ENCODE data around the gene PPY.
"Not testable (repeated sequence)": the region's sequence is repeated elsewhere in the genome, so short reads cannot be mapped to it uniquely, and the experiment has no call there.

The PPY gene

DNA sequence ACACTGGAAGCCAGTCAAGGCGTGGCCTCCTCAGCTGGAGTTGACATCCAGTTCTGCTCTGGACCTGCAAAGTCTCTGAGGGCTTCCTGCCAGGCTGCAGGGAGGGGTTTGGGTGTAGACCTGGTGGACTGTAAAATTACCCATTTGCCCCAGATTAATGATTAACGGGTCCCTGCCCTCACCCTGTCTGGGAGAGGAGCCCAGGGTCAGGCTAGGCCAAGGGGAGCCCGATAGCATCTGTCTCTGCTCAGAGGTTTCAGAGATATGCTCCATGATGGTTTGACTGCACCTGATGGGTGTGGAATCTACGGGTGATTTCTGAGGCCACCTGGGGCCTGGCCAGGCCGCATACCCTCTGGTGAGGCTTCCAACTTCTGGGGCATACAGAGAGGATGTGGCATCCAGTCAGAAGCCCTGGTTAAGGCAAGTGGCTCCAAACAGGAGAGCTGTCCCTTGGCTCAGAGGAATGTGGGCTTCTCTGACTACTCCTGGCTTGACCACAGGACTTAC lies 11.2 kb downstream of the PPY start:
- DNase-seq (ENCODE audit: low read depth), result no peak

DNA sequence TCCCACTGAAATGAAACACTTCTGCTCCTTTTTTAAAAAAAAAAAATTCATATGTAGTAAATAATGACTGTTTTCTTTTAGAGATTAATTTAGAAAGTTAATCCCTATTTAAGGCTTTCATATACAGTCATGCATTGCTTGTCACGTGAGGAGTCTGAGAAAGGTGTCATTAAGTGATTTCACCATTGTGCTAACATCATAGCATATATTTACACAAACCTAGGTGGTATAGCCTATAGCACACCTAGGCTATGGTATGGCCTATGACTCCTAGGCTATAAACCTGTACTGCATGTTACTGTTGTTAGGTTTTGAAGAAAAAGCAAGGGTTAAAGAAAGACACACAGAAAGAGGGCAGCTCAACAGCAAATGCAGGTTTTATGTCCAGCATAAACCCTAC lies 13.7 kb downstream of the PPY start:
- no peak for DNase-seq (ENCODE audit: low read depth)

DNA sequence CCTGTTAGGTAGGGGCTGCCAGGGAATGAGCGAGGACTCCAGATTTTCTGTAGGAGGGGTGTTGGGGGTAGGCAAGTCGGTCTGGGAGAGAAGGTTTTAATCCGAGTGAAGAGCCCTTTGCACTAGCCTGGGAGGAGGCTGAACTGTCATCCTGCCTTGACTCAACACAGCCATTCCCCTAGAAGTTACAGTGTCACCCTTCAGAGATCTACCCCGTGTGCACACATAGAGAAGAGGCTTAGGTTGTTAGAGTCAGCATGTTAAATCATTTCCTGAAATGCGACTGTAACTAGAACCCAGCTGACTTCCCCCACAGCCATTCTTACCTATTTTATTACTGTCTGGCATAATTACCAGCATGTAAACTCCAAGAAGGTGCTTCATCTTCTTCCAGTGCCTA lies 14.3 kb downstream of the PPY start:
- DNase-seq (ENCODE audit: low read depth), result not testable (repeated sequence)

DNA sequence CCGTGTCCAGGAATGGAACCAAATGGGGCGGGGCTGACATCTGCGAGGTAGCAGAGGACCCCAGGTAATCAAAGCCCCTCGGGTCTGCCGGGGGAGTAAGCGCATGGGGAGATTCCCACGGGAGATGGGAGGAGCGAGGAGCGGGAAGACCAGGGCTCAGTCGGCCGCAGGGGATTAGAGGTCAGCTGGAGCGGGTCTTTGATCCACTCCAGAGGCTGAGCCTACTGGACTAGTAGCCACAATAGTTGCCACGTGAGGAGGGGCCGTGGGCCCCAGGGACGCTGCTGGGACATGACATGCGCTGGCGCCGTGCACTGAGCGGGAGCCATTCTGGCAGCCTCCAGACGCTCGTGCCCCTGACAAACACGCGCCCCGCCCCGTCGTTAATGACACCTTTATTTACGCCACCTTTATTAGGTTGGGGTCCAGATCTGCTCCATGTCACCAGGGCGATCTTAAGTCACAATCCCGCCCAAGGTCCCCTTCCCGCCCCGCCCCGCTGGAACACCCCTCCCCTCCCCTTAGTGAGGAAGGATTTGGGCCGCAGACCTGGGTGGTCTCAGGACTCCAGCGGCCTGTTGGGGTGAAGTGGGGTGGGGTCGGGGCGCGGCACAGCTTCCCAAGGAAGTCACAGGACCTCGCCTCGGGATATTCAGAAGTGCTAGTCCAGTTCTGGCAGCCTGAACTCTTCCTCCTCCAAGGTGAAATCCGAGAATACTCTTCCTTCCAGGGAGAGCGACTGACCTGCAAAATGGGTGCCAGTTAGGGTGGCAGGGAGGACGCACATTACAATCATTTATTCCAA lies 15.0 kb downstream of the PPY start:
- no peak for DNase-seq (ENCODE audit: low read depth)

DNA sequence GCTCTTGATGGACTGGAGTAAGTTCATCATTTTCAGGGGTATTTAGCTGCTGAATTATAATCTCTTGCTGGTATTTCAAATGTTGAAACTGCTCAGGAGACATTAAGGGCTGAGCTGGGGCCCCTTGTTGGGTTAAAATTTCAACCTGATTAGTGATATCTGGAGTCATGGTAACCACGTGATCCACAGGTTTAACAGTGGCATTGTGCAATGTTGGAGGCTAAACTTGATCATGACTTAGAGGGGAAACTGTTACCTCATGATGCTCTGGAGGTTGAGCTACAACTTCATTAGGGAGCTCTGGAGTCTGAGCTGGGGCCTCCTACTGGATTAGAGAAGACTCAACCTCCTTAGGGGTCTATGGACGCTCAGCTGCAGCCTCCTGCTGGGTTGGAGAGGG lies 17.7 kb downstream of the PPY start:
- no peak for DNase-seq (ENCODE audit: low read depth)

DNA sequence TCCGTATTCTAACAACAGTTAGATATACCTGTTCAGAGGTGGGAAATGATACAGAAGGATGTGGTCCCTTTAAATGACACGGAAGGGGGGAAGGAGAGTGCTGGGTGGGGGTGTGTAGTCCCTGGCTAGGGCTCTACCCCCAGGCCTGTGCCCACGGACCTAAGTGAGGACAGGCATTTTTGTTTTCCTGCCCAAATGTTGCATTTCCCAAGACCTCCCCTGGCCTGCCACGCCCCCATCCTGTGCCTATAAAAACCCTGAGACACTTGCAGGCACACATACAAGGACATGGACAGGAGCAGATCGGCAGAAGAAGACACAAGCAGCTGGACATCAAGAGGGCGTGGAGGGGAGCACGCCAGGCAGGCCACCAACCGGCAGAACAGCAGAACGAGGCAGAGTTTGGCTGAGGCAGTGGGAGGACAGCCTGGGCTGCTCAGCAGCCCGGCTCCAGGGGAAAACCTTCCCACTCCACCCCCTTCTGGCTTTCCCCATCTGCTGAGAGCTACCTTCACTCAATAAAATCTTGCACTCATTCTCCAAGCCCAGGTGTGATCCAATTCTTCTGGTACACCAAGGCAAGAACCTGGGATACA lies 21.7 kb downstream of the PPY start:
- no peak for DNase-seq (ENCODE audit: low read depth)

DNA sequence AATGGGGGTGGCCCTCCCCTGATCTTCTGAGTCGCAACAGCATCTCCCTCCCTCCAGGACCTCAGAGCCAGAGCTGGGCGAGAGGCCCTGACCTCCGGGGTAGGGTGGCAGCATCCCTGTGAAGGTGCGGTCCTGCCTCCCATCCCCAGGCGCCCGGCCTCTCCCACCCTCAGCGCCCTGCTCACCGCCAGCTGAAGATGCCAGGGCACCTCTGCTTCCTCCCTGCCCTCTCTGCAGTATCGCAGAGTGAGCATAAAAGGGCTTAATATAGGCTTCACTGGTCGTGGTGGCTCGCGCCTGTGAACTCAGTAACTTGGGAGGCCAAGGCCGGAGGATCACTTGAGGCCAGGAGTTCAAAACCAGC lies 24.3 kb downstream of the PPY start:
- no peak for DNase-seq (ENCODE audit: low read depth)

DNA sequence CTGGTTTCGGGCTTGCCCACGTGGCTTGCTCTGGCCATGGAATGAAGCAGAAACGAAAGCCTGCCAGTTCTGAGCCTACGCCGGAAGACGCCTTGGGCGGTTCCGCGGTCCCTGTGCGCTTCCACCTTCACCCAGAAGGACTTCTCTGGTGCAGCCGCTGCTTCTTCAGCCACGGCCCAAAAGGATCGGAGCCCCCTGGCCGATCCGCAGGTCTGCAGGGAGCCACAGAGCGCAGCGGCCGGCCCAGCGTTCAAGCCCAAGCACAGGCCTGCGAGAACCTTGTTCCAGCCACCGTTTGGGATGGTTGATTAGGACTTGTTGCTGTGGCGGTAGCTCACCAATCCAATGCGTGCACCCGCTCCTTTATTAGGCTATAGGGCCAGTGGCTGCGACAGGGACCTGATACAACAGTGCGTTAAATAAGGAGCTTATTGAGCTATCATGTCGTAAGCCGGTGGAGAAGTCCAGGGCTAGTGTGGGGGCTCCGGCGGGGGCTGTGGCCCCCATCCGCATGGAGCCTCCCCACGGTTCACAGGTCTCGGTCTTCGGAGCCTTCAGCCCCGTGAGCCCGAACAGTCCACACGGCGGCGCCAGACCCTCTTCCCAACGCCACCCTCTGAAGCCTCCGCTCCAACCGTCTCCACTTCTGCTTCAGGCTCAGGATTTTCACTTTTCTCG lies 24.8 kb downstream of the PPY start:
- DNase-seq (ENCODE audit: low read depth), result peak; percentile 49

DNA sequence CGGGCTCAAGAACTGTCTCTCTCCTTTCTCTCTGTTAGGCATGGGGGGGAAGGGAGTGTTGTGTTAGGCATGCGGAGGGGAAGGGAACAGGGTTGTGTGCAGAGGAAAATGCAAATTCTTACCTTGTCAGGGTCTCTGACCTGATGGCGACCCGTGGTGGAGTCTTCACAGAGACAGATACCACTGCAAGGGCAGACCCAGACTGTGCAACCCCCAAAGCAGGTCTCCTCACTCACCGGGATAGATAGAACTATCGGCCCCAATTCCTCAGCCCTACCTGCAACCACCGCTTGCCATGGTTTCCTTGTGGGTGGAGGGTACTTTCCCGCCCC lies 25.3 kb downstream of the PPY start:
- no peak for DNase-seq (ENCODE audit: low read depth)

DNA sequence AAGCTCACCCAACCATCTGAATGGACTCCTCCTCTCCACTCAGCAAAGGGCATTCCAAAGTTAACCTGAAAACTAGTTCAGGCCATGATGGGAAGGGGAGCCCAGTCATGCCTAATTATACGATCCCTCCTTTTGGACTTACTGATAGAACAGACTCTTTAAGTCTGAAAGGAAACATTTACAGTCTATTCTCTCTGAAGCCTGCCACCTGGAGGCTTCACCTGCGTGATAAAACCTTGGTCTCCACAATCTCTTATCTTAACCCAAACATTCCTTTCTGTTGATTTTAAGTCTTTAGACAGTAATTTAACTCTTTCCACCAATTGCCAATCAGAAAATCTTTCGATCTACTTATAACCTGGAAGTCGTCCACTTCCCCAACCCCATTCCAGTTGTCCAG lies 25.9 kb downstream of the PPY start:
- no peak for DNase-seq (ENCODE audit: low read depth)

DNA sequence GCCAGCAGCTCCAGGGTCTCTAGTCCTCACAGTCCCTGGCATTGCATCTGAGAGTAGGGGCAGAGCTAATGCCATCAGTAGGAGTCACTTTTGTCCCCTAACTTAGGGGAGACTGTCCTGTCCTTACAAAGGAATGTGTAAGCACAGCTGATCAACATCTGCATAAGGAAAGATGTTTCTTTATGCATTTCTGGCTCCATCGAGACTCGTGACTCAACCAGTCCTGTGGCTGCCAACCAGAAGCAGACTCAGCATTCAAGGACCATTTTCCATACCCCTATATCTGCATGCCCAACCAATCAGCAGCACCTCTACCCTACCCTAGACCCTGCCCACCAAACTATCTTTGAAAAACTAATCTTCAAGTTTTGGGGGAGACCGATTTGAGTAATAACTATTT lies 26.7 kb downstream of the PPY start:
- DNase-seq (ENCODE audit: low read depth), result no peak

DNA sequence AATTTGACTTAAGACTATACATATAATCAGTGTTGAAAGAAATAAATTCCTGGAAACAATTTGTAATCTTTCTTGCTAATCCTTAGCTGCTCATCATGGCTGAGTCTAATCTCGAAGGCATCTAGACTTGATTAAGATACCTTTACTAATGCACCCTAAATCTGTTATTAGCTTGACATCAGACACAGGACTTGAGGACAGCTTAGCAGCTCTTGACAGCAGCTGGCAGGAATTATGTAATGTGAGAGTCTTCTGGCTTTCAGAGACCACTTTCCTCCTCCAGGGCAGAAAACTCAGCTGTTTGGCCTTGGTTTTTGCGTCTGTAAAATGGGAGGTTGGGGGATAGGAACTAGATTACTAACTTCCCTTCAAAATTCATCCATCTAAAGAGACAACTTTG lies 27.8 kb downstream of the PPY start:
- no peak for DNase-seq (ENCODE audit: low read depth)

DNA sequence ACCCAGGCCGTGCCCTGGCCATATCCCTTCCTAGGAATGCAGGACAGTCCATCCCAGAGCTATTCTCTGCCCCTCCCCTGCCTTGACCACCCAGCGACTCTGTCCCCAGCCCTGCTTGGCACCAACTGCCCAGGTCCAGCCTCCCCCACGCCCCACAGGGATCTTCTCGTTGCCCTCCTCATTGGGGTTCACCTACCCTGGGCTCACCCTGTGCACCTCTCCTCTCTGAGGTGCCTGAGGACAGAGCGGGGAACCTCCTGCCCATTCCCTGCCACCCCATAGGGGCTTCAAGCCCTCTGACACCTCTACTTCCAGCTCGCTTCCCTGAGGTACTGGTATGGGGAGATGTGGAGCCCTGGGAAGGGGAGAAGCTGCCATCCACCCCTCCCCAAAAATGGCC lies 28.7 kb downstream of the PPY start:
- no peak for DNase-seq (ENCODE audit: low read depth)

DNA sequence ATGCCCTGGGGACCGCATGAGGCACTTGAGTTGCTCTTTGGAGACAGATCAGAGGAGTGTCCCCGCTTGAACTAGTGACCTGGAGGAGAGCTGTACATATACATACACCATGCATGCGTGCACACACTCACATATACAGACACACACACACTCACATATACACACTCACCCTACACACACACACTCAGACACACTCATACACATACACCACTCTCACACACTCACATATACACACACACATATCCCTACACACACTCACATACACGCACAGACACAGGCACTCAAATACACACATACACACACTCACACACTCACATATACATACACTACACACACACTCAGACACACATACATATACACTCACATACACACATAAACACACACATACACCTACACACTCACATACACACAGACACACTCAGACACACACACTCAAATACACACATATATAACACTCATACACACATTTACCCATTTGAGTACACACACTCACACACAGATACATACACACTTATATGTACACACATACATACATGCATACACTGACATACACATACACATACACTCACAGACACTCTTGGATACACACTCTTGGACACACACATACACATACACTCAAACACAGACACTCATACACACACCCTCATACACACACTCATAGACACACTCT lies 29.5 kb downstream of the PPY start:
- DNase-seq (ENCODE audit: low read depth), result no peak

DNA sequence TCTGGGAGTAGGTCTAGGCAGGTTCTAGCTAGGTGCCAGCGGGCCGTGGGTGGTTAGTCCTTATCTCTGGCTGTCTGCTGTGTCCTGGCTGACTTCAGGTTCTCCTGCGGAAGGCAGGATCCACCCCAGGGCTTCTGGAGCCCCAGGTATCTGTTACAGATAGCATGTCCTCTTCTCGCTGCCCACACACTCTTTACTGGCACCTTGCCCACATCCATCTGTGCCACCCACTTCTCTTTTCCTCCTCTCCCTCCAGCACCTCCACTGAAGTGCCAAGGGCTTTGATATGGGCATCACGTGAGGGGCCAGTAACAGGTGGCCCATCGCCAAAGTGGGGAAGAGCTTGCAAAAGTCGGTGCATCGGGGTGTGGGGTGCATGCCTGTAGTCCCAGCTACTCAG lies 30.4 kb downstream of the PPY start:
- DNase-seq (ENCODE audit: low read depth), result no peak

DNA sequence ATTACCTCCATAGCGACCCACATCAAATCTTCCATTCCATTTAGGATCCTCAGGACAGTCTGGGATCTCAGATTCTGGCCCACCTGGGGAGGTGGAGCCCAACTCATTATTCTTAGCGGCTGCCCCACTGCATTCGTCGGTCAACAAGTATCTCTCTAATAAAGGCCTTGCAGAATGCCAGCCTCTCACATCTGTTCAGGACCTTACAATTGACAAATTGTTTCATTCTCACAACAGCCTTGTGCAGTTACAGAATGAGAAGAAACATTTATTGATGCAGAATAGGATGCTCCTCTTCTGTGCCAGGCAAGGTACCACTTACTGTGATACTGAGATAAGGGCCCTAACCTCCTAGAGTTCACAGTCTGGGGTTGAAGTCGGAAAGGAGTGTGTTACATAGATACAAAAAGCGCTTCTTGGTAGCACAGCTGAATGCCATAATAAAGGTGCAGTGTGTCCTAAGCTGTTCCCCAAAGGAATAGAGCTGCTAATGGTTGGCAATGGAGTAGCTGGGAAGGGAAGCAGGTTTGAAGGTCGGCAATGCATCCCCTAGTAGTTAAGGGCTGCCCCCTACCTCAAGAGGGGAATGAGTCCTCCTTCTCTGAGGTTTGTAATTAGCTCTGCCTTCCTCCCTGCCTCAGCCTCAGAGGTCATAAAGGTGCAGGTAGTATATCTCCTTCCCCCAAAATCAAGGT lies 32.6 kb downstream of the PPY start:
- DNase-seq (ENCODE audit: low read depth), result no peak

DNA sequence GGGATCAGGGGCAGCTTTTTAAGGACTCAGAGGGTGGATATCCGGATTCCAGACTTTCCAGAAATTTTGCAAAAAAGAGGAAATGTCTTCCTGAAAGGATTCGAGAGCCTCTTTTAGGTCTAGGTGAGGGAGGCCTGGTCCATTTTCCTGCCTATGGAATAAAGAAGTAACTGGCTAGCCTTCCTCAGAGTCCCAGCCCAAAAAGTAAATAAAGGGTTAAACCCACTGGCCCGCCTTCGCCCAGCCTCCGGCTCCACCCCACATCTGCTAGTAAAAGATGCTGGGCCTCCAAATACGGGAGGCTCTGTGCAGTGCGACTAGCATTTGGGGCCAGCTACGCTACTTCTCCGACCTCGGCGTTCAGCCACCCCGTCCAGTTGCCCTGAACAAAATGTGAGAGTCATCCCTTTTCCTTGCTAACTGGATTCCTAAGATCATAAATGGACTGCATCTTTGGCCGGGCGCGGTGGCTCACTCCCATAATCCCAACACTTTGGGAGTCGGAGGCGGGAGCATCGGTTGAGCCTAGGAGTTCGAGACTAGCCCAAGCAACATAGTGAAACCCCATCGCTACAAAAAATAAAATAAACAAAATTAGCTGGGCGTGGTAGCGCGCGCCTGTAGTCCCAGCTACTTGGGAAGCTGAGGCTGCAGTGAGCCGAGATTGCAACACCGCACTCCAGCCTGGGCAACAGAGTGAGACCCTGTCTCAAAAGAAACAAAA lies 34.1 kb downstream of the PPY start:
- peak; percentile 39 for DNase-seq (ENCODE audit: low read depth)

DNA sequence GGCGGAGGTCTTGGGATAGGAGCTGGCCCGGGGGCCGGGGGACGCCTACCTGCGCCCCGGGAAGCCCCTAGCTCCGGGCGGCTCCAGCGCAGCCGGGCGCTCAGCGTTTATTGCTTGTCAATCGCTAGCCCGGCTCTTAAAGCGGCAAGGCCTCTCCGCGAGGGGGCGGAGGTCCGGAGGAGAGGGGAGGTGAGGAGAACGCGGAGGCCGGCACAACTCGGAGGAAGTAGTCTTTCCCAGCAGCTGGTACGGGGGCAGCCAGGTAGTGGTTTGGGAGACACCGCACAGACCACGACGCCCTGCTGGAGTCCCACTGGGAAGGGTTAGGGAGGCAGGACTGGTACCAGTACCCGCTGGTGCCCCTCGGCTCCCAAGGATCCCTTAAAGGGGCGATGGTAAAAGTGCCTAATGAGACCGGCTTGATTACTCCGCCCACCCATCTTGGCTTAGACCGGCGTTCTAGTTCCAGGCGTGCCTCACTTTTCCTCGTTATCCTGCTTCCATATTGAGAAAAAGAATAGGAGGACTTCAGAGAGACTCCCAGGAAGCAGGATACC lies 34.8 kb downstream of the PPY start, which contains the start of gene MPP2:
Gene MPP2, minus strand, starts transcription at position 112 of the 557 bp plus-strand sequence. CDS start 3,076 bp downstream, outside the sequence.
- DNase-seq (ENCODE audit: low read depth), result peak; percentile 33

DNA sequence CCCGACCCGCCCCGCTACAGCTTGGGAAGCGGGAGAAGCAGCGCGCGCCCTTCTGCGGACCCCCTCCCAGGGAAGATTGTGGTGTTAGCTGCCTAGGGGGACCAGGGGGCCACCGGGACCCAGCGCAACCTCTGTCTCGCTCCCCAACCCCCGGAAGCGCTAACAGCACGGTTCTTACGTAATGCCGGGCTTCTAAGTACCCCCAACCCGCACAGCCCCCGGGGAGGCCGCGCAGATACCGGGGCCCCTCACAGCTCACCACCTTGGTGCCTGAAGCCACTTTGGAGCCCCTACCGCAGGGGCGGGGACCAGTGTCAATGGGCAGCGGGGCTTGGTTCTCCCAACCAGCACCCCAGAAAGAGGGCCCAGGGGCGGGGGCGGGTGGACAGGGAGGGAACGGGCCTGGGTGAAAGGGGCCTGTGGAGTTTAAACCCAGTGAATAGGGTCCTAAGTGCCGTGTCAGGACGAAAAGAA lies 35.3 kb downstream of the PPY start:
- no peak for DNase-seq (ENCODE audit: low read depth)

DNA sequence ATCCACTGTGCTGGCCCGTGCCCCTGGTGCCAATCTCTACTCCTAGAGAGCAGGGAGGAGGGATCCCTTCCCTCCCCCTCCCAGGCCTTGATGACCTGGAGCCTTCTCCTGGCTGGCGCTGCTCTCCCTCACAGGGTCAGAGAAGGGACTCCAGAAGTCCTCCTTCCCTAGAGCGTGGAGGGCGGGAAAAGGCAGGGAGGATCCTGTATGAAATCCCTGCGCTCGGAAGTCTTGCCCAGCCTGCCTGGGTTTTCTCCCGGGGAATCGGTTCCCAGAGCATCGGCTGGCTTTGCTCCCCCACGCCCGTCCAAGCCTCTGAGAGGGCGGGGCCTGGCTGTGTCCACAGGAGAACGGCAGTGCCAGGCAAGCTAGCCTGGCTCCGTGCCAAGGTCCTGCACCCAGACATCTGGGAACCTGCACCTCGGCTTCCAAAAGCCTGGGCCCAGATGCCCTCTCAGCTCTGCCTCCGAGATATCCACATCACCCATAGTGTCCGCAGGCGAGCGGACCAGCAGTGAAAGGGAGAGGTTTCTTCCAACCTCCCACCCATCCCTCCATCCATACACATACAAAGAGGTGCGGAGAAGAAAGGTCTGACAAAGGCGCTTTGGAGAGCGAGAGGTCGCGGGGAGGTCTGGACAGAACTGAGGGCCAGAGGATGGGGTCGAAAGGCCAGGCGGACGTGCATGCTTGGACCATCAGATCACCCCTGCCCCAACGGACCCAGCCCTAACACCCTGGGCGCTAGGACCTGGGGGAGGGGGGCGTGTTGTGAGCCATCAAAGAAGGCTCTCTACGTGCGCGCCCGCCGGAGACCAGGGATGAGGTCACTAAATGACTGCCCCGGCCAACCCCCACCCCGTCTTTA lies 36.1 kb downstream of the PPY start:
- DNase-seq (ENCODE audit: low read depth), result no peak
